HepG2 (cell line): ENCODE results near the gene CAPZB. TPM values are rescaled to one million over a fixed set of nuclear protein-coding genes. Genes with fewer than 3 reads are reported as not detected.

Experiments used
- ATAC-seq: fragments of 200-7000 bp; cut with Tn5 transposase; 3 replicates; pipeline ENCODE4 v1.9.1; 2020; ENCODE audit warnings: mild to moderate bottlenecking, moderate library complexity
- BruUV-seq: library from RNA; stranded (reverse); fragments of 400-500 nt; replicated peaks from 2 replicates; lab custom pipeline; 2021; lab: Mats Ljungman, UMichigan
- CTCF ChIA-PET: fragments of 300-600 bp; formaldehyde crosslinking; extraction: SDS; loops from one replicate; lab custom pipeline; 2021; ENCODE audit warnings: low total read pairs, inconsistent platforms, low intra/inter-chr PET ratio; lab: Yijun Ruan, JAX
- POLR2A ChIA-PET: fragments of 350-600 bp; sonication (Branson Sonifier 250); formaldehyde crosslinking; loops from one replicate; lab custom pipeline; 2020; ENCODE audit warnings: antibody characterized with exemption, inconsistent platforms; lab: Yijun Ruan, JAX
- DNase-seq: peaks from one replicate; pipeline ENCODE4 v3.0.0-alpha.2; 2015; ENCODE audit warnings: low spot score
- FAIRE-seq: peaks from 3 replicates; lab custom pipeline; 2011; peaks lifted over from hg19 to GRCh38; lab: Jason Lieb, UNC
- H2AFZ ChIP-seq: one replicate; pipeline ENCODE4 v1.6.1; 2011; ENCODE audit warnings: low read length, inconsistent platforms
- H3K27ac ChIP-seq: fragments of 300-600 bp; 3 replicates; pipeline ENCODE4 v1.8.0; 2011; ENCODE audit warnings: mixed run types, mild to moderate bottlenecking, mixed read lengths, low read length, inconsistent platforms; ENCODE audit not compliant: insufficient read depth; ENCODE audit errors: extremely low read length
- H3K27me3 ChIP-seq, 2 experiments: fragments of 200-600 bp in 1 of 2; 2 replicates in 1 of 2; 3 replicates in 1 of 2; pipeline versions ENCODE4 v1.6.0 to v1.8.0; 2011; ENCODE audit warnings: low read length in 2 of 2, mild to moderate bottlenecking in 2 of 2, moderate library complexity in 2 of 2, inconsistent platforms in 1 of 2; ENCODE audit not compliant: insufficient read depth in 2 of 2, control insufficient read depth in 1 of 2
- H3K36me3 ChIP-seq, 2 experiments: fragments of 200-600 bp in 1 of 2; replicated peaks in 1 of 2; 2 replicates in 1 of 2; 3 replicates in 1 of 2; pipeline versions ENCODE4 v1.5.1 to v1.8.0; 2011; ENCODE audit warnings: low read length in 2 of 2, inconsistent platforms in 1 of 2; ENCODE audit not compliant: insufficient read depth in 2 of 2, control insufficient read depth in 1 of 2
- H3K4me1 ChIP-seq: 2 replicates; pipeline ENCODE4 v1.5.1; 2012; ENCODE audit warnings: low read length, inconsistent platforms; ENCODE audit not compliant: insufficient read depth
- H3K4me2 ChIP-seq: 2 replicates; pipeline ENCODE4 v1.6.0; 2011; ENCODE audit warnings: low read depth, low read length, inconsistent platforms
- H3K4me3 ChIP-seq, 3 experiments: fragments of 200-600 bp in 1 of 3; sonication (generic), shearing (Covaris generic) in 1 of 3; replicated peaks in 1 of 3; 2 replicates each; pipeline ENCODE4 v1.5.1; 2011 to 2016; ENCODE audit warnings: low read length in 3 of 3, inconsistent platforms in 2 of 3, low read depth in 2 of 3, mild to moderate bottlenecking in 2 of 3, control low read depth in 1 of 3, mixed read lengths in 1 of 3; ENCODE audit not compliant: insufficient read depth in 1 of 3
- H3K79me2 ChIP-seq: one replicate; pipeline ENCODE4 v1.6.1; 2011; ENCODE audit warnings: low read length, inconsistent platforms; ENCODE audit not compliant: insufficient read depth
- H3K9ac ChIP-seq: 2 replicates; pipeline ENCODE4 v1.6.0; 2011; ENCODE audit warnings: mild to moderate bottlenecking, low read depth, low read length, inconsistent platforms; ENCODE audit not compliant: insufficient read depth
- H3K9me3 ChIP-seq: 2 replicates; pipeline ENCODE4 v1.5.1; 2012; ENCODE audit warnings: mild to moderate bottlenecking, low read length
- H4K20me1 ChIP-seq: 2 replicates; pipeline ENCODE4 v1.6.0; 2011; ENCODE audit warnings: inconsistent platforms, mild to moderate bottlenecking, low read length, moderate library complexity; ENCODE audit not compliant: insufficient read depth
- ARID5B ChIP-seq: IDR thresholded peaks from 2 replicates; pipeline ENCODE4 v1.4.0; 2020; ENCODE audit warnings: mild to moderate bottlenecking, missing genetic modification reagents
- BCL6 ChIP-seq: IDR thresholded peaks from 2 replicates; pipeline ENCODE4 v1.6.1; 2016; ENCODE audit warnings: missing genetic modification reagents, missing compliant biosample characterization
- CTCF ChIP-seq: sonication (generic); formaldehyde crosslinking; IDR thresholded peaks from 2 replicates; pipeline ENCODE4 v1.5.0; 2020; ENCODE audit warnings: mild to moderate bottlenecking, missing genetic modification reagents, moderate library complexity
- DZIP1 ChIP-seq: sonication (generic); formaldehyde crosslinking; IDR thresholded peaks from 2 replicates; pipeline ENCODE4 v1.5.0; 2020; ENCODE audit warnings: mild to moderate bottlenecking, missing genetic modification reagents
- FOXK2 ChIP-seq: fragments of 450-650 bp; IDR thresholded peaks from 2 replicates; pipeline ENCODE4 v1.6.1; 2016
- ISL2 ChIP-seq: sonication (generic); formaldehyde crosslinking; IDR thresholded peaks from 2 replicates; pipeline ENCODE4 v1.5.0; 2020; ENCODE audit warnings: missing genetic modification reagents
- KLF16 ChIP-seq, 2 experiments: sonication (generic) in 1 of 2; formaldehyde crosslinking in 1 of 2; IDR thresholded peaks; 2 replicates each; pipeline versions ENCODE4 v1.6.1 to v1.8.0; 2016 to 2023; ENCODE audit warnings: missing genetic modification reagents in 2 of 2, missing compliant biosample characterization in 1 of 2
- PAX8 ChIP-seq: sonication (generic); formaldehyde crosslinking; IDR thresholded peaks from 2 replicates; pipeline ENCODE4 v1.8.0; 2022; ENCODE audit warnings: mild to moderate bottlenecking, missing genetic modification reagents, borderline replicate concordance
- ZBTB3 ChIP-seq: sonication (generic); formaldehyde crosslinking; IDR thresholded peaks from 2 replicates; pipeline ENCODE4 v1.4.0; 2020; ENCODE audit warnings: low read depth, mild to moderate bottlenecking, moderate library complexity, missing genetic modification reagents, borderline replicate concordance
- ZFY ChIP-seq: sonication (generic); formaldehyde crosslinking; IDR thresholded peaks from 2 replicates; pipeline ENCODE4 v1.4.0; 2020; ENCODE audit warnings: missing genetic modification reagents
- ZNF644 ChIP-seq: IDR thresholded peaks from 2 replicates; pipeline ENCODE4 v1.6.1; 2016; ENCODE audit warnings: low read depth
- ZNF800 ChIP-seq: sonication (generic); formaldehyde crosslinking; IDR thresholded peaks from 2 replicates; pipeline ENCODE4 v1.4.0; 2020; ENCODE audit warnings: missing genetic modification reagents
- WGBS: methylation state at CpG from one replicate; pipeline ENCODE4 v1.1.6; 2017; ENCODE audit warnings: low lambda C conversion rate; 5-methylcytosine and 5-hydroxymethylcytosine counted together
- in situ Hi-C: cut with HindIII; loops from 2 replicates; pipeline ENCODE4 v1.10.0; 2017; ENCODE audit warnings: low pct_unique_long_range_greater_than_20kb; ENCODE audit not compliant: extremely low pct_ligation_motif_present
- intact Hi-C: fragments of 100-400 bp; cut with micrococcal nuclease; formaldehyde crosslinking; loops from one replicate; pipeline ENCODE4 v1.10.0; 2022; ENCODE audit not compliant: unreplicated experiment
- polyA plus RNA-seq, 8 experiments: library from polyadenylated mRNA; depleted of rRNA in 3 of 8; stranded (reverse) in 7 of 8; unstranded in 1 of 8; fragments of >200 nt; fragmentation: Illumina TruSeq in 4 of 8; extraction: Trizol in 4 of 8; gene quantifications; 2 replicates each; pipeline versions ENCODE4 v1.2.1 to v1.2.3, GENCODE V29; 2011 to 2016; ENCODE audit warnings: low read depth in 4 of 8, missing spikeins in 1 of 8, mixed read lengths in 1 of 8; ENCODE audit not compliant: insufficient read depth in 1 of 8
- total RNA-seq, 5 experiments: library from RNA; depleted of rRNA; stranded (reverse); fragments of >200 nt; fragmentation: Illumina TruSeq; extraction: Trizol; gene quantifications; 2 replicates each; pipeline ENCODE4 v1.2.3, GENCODE V29; 2016; ENCODE audit warnings: low read depth in 1 of 5

The CAPZB gene
- total and polyA plus RNA-seq, 2 of the 13 experiments (the other 11 are each of a cell fraction or from before 2014, with no cell fraction given), result 58.9 to 76.9 TPM

GRCh38 chr1:19385869-19386591 lies 99.3 kb downstream of the CAPZB start:
- FAIRE-seq (peak; percentile 71), DNase-seq (peak; percentile 78), ATAC-seq (peak; percentile 71)
- 15% methylated on average over 7 of the region's 15 CpGs for WGBS
- BruUV-seq, result no TSS peak
- Histone ChIP-seq H3K4me2 (peak overlapping the region; percentile 61), H3K4me3 (peak overlapping the region in 1 of 3 experiments; percentile 42; a peak in 1 of 6 replicates), H3K9me3 (no peaks in the 10 kb centered on the region), H3K36me3 (peaks cover 10 to 36% of the 10 kb centered on the region in 2 experiments), H3K27ac (peak overlapping the region; percentile 74), H3K27me3 (no peaks in the 10 kb centered on the region), H2AFZ (no peak overlapping the region), H4K20me1 (peaks cover 7% of the 10 kb centered on the region; the same call in 1 of the 2 replicates), H3K9ac (peak overlapping the region; percentile 41), H3K4me1 (peaks cover 59% of the 10 kb centered on the region), H3K79me2 (peaks cover 31% of the 10 kb centered on the region)
- intact Hi-C loops (loop anchor here (2.0 to 10.0 kb wide), 3 partner anchors 41 to 209 kb away; partner anchors contain the start of gene CAPZB), in situ Hi-C loops (loop anchor here (5.0 kb wide), 1 partner anchor 44 kb away; no protein-coding TSS in a partner anchor)
- CTCF ChIA-PET, result interaction anchor here (1.4 kb wide), 1 partner anchor 265 kb away, joined by 4 read pairs; no protein-coding TSS in a partner anchor
- POLR2A ChIA-PET, result interaction anchor here (1.1 kb wide), 1 partner anchor 47 kb away, joined by 3 read pairs; no protein-coding TSS in a partner anchor
- no peak for TF ChIP-seq DZIP1 (CRISPR knock-in tag)
- TF ChIP-seq KLF16 (CRISPR knock-in tag; IDR thresholded peaks at IDR 0.05), result no peak
- no peak for TF ChIP-seq PAX8 (CRISPR knock-in tag)
- no peak for TF ChIP-seq CTCF
- peak; percentile 67; the same call in 1 of the 2 replicates for TF ChIP-seq ARID5B (CRISPR knock-in tag)
- no peak for TF ChIP-seq ZBTB3
- TF ChIP-seq ISL2, result no peak
- 0 out of 2 replicates have a peak, but pooled peaks have one; percentile 35 for TF ChIP-seq ZFY (CRISPR knock-in tag)
- 0 out of 2 replicates have a peak, but pooled peaks have one; percentile 48 for TF ChIP-seq ZNF800
- TF ChIP-seq ZNF644 (CRISPR knock-in tag), result 0 out of 2 replicates have a peak, but pooled peaks have one; percentile 41
- no peak for TF ChIP-seq FOXK2
- TF ChIP-seq BCL6, result peak; percentile 32; the same call in 1 of the 2 replicates
